Activated CD4-positive, alpha-beta T cell treated with anti-CD3 and anti-CD28 coated beads, Interleukin-2, amount 50 U/mL, for 24 hours (primary cell): ENCODE measurements around the gene ISG20.
"Not testable (repeated sequence)": the region's sequence is repeated elsewhere in the genome, so short reads cannot be mapped to it uniquely, and the experiment has no call there.

Source experiments
- DNase-seq, 2 donors: peaks; one replicate each; pipeline ENCODE4 v3.0.0-alpha.2; 2020; ENCODE audit warnings: low read depth in 1 of 2, low spot score in 1 of 2

ISG20 gene

DNA sequence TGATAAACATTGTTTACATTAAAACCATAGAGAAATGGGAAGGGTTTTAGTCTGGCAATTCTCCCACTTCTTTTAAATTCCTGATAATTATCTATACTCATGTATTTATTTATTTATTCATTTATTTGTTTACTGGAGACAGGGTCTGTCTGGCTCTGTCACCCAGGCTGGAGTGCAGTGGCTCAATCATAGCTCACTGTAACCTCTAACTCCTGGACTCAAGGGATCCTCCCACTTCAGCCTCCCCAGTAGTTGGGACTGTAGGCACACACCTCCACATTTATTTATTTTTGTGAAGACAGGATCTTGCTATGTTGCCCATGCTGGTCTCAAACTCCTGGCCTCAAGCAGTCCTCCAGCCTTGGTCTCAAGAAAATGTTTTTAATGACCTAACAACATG is 20.1 kb upstream of the ISG20 start:
- no peak for DNase-seq

DNA sequence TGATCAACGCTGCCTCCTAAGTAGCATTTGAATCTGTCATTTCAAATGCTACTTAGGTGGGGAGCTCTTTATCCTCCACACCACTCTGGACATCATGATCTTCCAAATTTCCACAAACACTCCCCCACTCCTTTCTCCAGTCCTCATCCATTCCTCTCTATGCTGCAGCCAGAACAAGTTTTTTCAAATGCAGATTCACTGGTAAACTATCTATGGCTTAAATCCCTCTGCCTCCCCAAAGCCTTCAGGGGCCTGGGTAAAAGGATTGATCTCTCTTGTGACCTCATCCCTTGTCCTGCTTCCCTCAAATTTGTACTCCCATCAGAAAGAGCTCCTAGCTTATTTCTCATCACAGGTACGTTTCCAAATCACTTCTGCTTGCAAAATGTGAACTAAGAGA is 19.0 kb upstream of the ISG20 start:
- no peak for DNase-seq

- peak; percentile 84 to 94 for DNase-seq
Observed at GRCh38 chr15:88620995-88621772, 17.6 kb upstream of the ISG20 start, which contains the start of gene AEN. Gene AEN, plus strand, starts transcription at chr15:88621340. Its CDS starts 4,870 bp downstream, at chr15:88626210.

- no peak for DNase-seq
Observed at GRCh38 chr15:88621789-88622604, 16.8 kb upstream of the ISG20 start.

DNA sequence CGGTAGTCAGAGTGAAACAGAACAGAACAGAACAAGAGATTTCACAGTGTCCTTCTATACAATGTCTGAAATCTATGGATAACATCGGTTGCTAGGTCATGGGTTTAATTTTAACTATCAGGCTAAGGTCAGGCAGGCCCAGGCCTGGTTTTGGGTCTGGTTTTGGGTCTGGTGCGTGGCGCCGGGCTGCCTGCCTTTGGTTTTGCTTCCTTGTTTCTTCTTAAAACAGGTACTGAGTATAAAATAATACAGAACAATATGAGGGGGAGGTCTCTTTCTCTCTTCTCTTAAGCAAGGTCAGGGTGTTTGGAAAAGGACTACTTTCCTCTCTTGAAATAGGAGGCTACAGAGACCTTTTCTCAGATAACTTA is 16.2 kb upstream of the ISG20 start:
- DNase-seq, result no peak

DNA sequence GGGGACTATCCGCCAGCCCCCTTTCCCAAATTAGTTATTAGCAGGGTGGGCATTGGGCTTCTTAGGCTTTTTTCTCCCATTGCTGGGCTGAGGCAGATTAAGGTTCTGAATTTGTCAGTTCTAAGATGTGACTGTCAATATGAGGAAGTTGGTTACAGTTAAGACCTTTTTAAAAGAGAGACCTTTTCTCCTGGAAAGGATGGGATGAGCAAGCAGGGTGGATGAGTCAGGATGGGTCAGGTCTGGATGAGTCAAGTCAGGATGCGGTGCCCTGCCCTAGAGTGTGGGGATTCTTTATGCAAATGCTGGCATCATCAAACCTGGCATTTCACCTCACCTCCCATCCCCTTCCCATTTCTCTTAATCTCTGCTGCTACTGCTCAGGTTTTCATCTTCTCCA is 15.8 kb upstream of the ISG20 start:
- peak in 1 of 2 donors; percentile 71 for DNase-seq

DNA sequence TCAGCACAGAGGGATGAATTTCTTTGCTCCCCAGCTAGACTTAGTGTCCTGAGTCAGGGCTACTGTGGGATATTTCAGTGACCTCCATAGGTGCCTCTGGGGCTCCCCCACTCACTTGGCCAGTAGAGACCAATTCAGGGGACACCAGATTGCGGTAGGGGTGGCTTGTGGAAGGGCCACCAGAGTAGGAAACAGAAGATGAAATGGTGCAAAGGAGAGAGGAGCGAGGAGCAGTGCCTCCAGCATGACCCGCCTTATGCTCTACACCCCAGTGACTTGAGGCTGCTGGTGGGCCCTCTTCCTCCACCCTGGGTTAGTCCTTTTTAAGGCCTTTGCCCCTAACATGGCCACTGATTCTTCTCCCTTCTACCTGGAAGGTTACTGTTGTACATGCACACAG is 15.2 kb upstream of the ISG20 start:
- no peak for DNase-seq

DNA sequence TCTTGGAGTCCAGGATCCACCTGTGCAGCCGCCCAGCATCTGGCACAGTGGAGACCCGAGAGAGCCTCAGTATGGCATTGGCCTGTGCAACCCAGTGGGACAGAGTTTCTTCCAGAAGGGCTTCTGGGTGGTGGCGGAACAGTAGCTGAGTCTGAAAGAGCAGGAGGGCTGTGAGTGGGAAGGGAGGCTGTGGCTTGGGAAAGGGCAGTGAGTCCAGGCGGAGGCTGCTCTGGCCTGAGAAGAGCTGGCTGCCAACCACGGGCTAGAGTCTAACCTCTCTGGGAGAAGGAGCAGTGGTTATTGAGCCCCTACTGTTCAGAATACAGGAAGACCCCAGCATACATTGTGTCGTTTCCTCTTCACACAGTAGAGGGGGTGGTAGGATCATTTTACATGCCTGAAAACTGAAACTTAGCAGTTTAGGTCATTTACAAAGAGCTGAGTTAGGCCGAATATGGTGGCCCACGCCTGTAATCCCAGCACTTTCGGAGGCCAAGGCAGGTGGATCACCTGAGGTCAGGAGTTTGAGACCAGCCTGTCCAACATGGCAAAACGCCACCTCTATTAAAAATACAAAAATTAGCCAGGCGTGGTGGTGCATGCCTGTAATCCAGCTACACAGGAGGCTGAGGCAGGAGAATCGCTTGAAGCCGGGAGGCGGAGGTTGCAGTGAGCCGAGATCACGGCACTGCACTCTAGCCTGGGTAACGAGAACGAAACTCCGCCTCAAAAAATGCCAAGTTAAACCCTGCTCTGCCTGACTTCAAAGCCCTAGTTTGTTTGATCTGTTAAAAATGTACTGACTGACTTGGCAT is 14.5 kb upstream of the ISG20 start:
- no peak for DNase-seq

DNA sequence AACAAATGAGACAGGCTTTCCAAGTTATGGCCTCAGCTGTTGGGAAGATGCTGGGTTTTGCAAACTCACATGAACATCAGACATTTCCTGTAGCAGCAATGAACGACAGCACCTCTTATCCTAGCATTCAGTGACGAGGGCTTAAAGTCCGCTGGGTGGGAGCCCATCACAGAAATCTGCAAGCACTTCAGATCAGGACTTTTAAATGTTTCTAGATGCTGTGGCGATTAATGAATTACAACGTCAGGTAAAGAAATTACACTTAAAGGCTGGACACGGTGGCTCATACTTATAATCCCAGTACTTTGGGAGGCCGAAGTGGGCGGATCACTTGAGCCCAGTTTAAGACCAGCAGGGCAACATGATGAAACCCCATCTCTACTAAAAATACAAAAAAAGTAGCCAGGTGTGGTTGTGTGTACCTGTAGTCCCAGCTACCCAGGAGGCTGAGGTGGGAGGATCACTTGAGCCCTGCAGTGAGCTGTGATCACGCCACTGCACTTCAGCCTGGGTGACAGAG is 13.8 kb upstream of the ISG20 start:
- no peak for DNase-seq

- DNase-seq, result no peak
Observed at GRCh38 chr15:88625943-88626741, 12.7 kb upstream of the ISG20 start.

GRCh38 chr15:88627463-88627862 is 11.4 kb upstream of the ISG20 start:
- DNase-seq, result peak in 1 of 2 donors; percentile 65

GRCh38 chr15:88628018-88628654 is 10.7 kb upstream of the ISG20 start:
- DNase-seq, result no peak

DNA sequence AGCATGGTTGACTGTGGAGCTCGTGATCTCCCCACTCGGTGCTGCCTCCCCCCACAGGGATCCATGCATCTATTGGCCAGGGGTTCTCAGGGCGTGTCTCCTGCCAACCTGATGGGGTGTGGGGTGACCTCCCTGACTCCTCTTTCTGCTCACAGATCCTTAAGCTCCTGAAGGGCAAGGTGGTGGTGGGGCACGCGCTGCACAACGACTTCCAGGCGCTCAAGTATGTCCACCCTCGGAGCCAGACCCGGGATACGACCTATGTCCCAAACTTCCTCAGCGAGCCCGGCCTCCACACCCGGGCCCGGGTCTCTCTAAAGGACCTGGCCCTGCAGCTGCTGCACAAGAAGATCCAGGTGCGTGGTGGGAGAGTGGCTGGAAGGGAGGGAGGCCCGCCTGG is 9.7 kb upstream of the ISG20 start:
- DNase-seq, result no peak

DNA sequence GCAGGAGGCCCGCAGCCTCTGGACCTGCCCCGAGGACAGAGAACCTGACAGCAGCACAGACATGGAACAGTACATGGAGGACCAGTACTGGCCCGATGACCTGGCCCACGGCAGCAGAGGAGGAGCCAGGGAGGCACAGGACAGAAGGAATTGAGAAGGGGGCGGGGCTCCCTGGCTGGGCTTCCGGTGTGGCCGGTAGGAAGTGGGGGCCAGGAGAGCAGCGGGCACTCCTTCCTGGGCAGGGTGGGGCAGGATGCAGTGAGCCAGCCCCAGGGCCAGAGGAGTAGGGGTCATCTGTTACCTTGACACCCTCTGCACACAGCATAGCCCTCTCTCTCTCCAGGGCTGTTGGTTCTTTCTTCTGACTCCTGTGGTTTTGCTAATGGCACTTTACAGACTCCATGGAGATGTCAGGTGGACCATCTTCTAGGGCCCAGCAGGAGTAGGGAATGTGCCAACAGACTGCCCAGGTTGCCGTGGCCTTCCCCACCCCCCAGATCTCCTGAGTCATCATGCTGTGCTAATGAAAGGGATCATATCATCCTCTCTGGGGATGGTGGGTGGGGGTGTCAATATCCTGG is 8.6 kb upstream of the ISG20 start:
- no peak for DNase-seq

GRCh38 chr15:88630798-88631463 is 7.9 kb upstream of the ISG20 start:
- no peak for DNase-seq

DNA sequence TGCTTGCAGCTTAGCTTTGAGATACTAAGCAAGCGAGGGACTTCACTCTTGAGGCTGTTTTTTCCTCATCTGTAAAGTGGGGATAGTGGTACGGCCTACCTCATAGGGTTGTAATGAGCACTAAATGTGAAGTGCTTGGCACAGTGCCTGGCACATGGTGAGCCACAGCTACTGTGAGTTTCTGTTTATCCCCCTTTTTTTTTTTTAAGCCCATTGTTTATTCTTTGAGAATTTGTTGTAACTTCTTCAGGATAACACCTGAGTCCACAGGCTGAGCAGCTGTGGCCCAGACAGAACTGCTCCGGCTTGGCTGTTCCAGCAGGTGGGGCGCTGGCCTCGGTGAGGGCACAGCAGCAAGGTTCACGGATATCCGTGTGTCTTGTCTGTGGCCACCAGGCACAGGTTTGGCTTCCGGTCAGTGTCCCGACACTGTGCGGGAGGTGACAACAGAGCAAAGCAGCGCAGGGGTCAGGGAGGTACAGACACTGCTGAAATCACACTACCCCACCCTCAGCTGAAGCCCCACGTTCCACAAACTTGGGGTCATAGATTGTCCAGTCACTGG is 7.3 kb upstream of the ISG20 start:
- DNase-seq, result no peak

- DNase-seq, result not testable (repeated sequence)
Observed at GRCh38 chr15:88632797-88633196, 6.0 kb upstream of the ISG20 start.

- no peak for DNase-seq
Observed at GRCh38 chr15:88634449-88634848, 4.4 kb upstream of the ISG20 start.

DNA sequence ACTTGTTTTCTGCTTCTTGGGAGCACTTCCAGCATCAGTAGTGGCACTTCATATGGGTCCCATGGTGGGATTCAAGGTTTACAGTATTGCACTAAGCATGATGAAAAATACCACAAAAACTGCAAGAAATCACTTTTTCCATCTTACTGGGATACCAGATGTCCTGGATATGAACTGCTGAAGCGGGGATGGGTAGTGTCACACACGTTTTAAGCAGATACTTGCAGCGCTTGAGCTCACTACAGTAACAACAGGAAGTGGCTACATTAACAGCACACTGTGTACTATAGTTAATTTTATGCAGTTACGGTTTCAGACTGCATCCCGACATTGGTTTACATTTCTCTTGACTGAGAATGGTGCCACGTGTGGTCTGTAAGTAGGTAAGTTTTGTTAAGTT is 3.5 kb upstream of the ISG20 start:
- DNase-seq, result no peak
